Hepatocyte (in vitro differentiated cells): ENCODE data around the gene REM2. TPM values are rescaled to one million over a fixed set of nuclear protein-coding genes. Genes with fewer than 3 reads are reported as not detected.

Experiments
- DNase-seq: peaks from one replicate; pipeline ENCODE4 v3.0.0-alpha.2; 2016; ENCODE audit warnings: low spot score
- H2AFZ ChIP-seq: fragments of 200-600 bp; sonication (generic); 2 replicates; pipeline ENCODE4 v1.6.0; 2016; ENCODE audit warnings: antibody characterized with exemption, mild to moderate bottlenecking
- H3K27ac ChIP-seq: fragments of 200-600 bp; sonication (generic); 2 replicates; pipeline ENCODE4 v1.5.1; 2016; ENCODE audit warnings: mild to moderate bottlenecking
- H3K27me3 ChIP-seq: fragments of 200-600 bp; sonication (generic); 2 replicates; pipeline ENCODE4 v1.6.1; 2016
- H3K36me3 ChIP-seq: fragments of 200-600 bp; sonication (generic); replicated peaks from 2 replicates; pipeline ENCODE4 v1.5.1; 2016; ENCODE audit warnings: low read depth; ENCODE audit not compliant: insufficient read depth
- H3K4me1 ChIP-seq: fragments of 200-600 bp; sonication (generic); 2 replicates; pipeline ENCODE4 v1.5.1; 2016; ENCODE audit warnings: mild to moderate bottlenecking, moderate library complexity; ENCODE audit not compliant: insufficient read depth
- H3K4me2 ChIP-seq: fragments of 200-600 bp; sonication (generic); 2 replicates; pipeline ENCODE4 v1.6.0; 2016
- H3K4me3 ChIP-seq: fragments of 200-600 bp; sonication (generic); 2 replicates; pipeline ENCODE4 v1.5.1; 2016; ENCODE audit warnings: mild to moderate bottlenecking
- H3K79me2 ChIP-seq: fragments of 200-600 bp; sonication (generic); 2 replicates; pipeline ENCODE4 v1.6.0; 2017; ENCODE audit warnings: mild to moderate bottlenecking
- H3K9me2 ChIP-seq: fragments of 200-600 bp; sonication (generic); replicated peaks from 2 replicates; pipeline ENCODE4 v1.6.0; 2017; ENCODE audit warnings: mild to moderate bottlenecking; ENCODE audit not compliant: insufficient read depth
- H3K9me3 ChIP-seq: fragments of 200-600 bp; sonication (generic); 2 replicates; pipeline ENCODE4 v1.5.1; 2016; ENCODE audit warnings: low read depth, mild to moderate bottlenecking
- H4K20me1 ChIP-seq: fragments of 200-600 bp; sonication (generic); 2 replicates; pipeline ENCODE4 v1.6.0; 2016; ENCODE audit warnings: mild to moderate bottlenecking; ENCODE audit not compliant: insufficient read depth, poor library complexity, severe bottlenecking
- CTCF ChIP-seq: fragments of 200-600 bp; sonication (generic); IDR thresholded peaks from 2 replicates; pipeline ENCODE4 v1.5.1; 2016; ENCODE audit warnings: antibody characterized with exemption, mild to moderate bottlenecking; ENCODE audit not compliant: poor library complexity
- EZH2 ChIP-seq: fragments of 200-600 bp; sonication (generic); IDR thresholded peaks from 2 replicates; pipeline ENCODE4 v1.6.1; 2016; ENCODE audit warnings: antibody characterized with exemption, mild to moderate bottlenecking, borderline replicate concordance
- EZH2phosphoT487 ChIP-seq: fragments of 200-600 bp; sonication (generic); IDR thresholded peaks from one replicate; pipeline ENCODE4 v1.6.1; 2018; ENCODE audit warnings: antibody characterized with exemption, mild to moderate bottlenecking, low read depth, moderate library complexity; ENCODE audit not compliant: unreplicated experiment, severe bottlenecking
- WGBS: methylation state at CpG from one replicate; pipeline ENCODE4 v1.1.6; 2016; ENCODE audit warnings: low lambda C conversion rate; ENCODE audit errors: missing lambda C conversion rate; 5-methylcytosine and 5-hydroxymethylcytosine counted together
- polyA plus RNA-seq: library from polyadenylated mRNA; unstranded; fragments of >200 nt; fragmentation: Nextera tagmentation; extraction: Ambion mirVana; gene quantifications from 2 replicates; pipeline ENCODE4 v1.2.1, GENCODE V29; 2016
- total RNA-seq: library from RNA; depleted of rRNA; stranded (reverse); fragments of >200 nt; gene quantifications from 2 replicates; pipeline ENCODE4 v1.2.3, GENCODE V29; 2014

The REM2 gene
- total and polyA plus RNA-seq, 2 experiments from 2014 or later, result 1.9 to 5.5 TPM

GRCh38 chr14:22915886-22916521, 33.0 kb downstream of the REM2 start:
- Histone ChIP-seq H3K9me2 (no peaks in the 10 kb centered on the region), H3K9me3 (no peaks in the 10 kb centered on the region), H3K36me3 (no peaks in the 10 kb centered on the region), H3K79me2 (peaks cover 74% of the 10 kb centered on the region), H3K4me1 (peaks cover 7% of the 10 kb centered on the region), H3K27ac (no peak overlapping the region), H3K4me3 (no peak overlapping the region), H4K20me1 (peaks cover 7% of the 10 kb centered on the region), H3K27me3 (no peaks in the 10 kb centered on the region), H2AFZ (no peak overlapping the region), H3K4me2 (no peak overlapping the region)
- WGBS, result 91% methylated on average over 8 of the region's 8 CpGs
- DNase-seq, result no peak
- TF ChIP-seq CTCF, result no peak
- TF ChIP-seq EZH2phosphoT487, result no peak
- TF ChIP-seq EZH2, result no peak

- no peaks in the 10 kb centered on the region for H3K9me3 ChIP-seq
- H3K36me3 ChIP-seq, result no peaks in the 10 kb centered on the region
- peak; percentile 100 for DNase-seq
- H3K4me2 ChIP-seq, result peak within 1 kb of the TSS; percentile 75
- no peaks in the 10 kb centered on the region for H3K9me2 ChIP-seq
- H3K4me3 ChIP-seq, result peak within 1 kb of the TSS; percentile 76
- TF ChIP-seq EZH2phosphoT487 (no peak), CTCF (no peak), EZH2 (no peak)
- H3K79me2 ChIP-seq, result peaks cover 45% of the 10 kb centered on the region
- no peaks in the 10 kb centered on the region for H3K27me3 ChIP-seq
- H2AFZ ChIP-seq, result peak within 1 kb of the TSS; percentile 47
- peak within 1 kb of the TSS; percentile 95 for H3K27ac ChIP-seq
- no peaks in the 10 kb centered on the region for H4K20me1 ChIP-seq
- H3K4me1 ChIP-seq, result peaks cover 7% of the 10 kb centered on the region
- WGBS, result under 1% methylated on average over 46 of the region's 46 CpGs
Observed at GRCh38 chr14:22918804-22919600, 36.0 kb downstream of the REM2 start, which contains the start of gene RBM23. TSS of gene RBM23 (minus strand) at chr14:22919149.

GRCh38 chr14:22919601-22919921, 36.5 kb downstream of the REM2 start:
- Histone ChIP-seq H3K79me2 (peaks cover 41% of the 10 kb centered on the region), H3K36me3 (no peaks in the 10 kb centered on the region), H3K4me3 (no peak overlapping the region), H3K4me1 (peaks cover 7% of the 10 kb centered on the region), H4K20me1 (no peaks in the 10 kb centered on the region), H3K27ac (peak overlapping the region; percentile 62), H2AFZ (no peak overlapping the region), H3K9me3 (no peaks in the 10 kb centered on the region), H3K9me2 (no peaks in the 10 kb centered on the region), H3K27me3 (no peaks in the 10 kb centered on the region), H3K4me2 (peak overlapping the region; percentile 67)
- DNase-seq, result no peak
- 12% methylated on average over 10 of the region's 10 CpGs for WGBS
- no peak for TF ChIP-seq EZH2
- TF ChIP-seq EZH2phosphoT487, result no peak
- TF ChIP-seq CTCF, result no peak
